Psoas muscle (tissue), 8 donors: ENCODE measurements around the gene ZNF808. TPM values are rescaled to one million over a fixed set of nuclear protein-coding genes. Genes with fewer than 3 reads are reported as not detected.
"Not testable (repeated sequence)": the region's sequence is repeated elsewhere in the genome, so short reads cannot be mapped to it uniquely, and the experiment has no call there.

Experiments
- ATAC-seq, 4 donors: fragments of 200-7000 bp; cut with Tn5 transposase; one replicate each; pipeline ENCODE4 v1.9.1; 2020; ENCODE audit warnings: moderate library complexity in 3 of 4, mild to moderate bottlenecking in 2 of 4
- DNase-seq, 2 donors: peaks; one replicate each; pipeline ENCODE4 v3.0.0-alpha.2; 2020
- H3K27ac ChIP-seq: fragments of 200-600 bp; one replicate; pipeline ENCODE4 v1.8.0; 2022
- H3K27me3 ChIP-seq, 3 donors: fragments of 200-600 bp in 1 of 3; one replicate each; pipeline versions ENCODE4 v1.6.1 to v1.8.0; 2013 to 2022; ENCODE audit warnings: low read length in 2 of 3, mild to moderate bottlenecking in 2 of 3, moderate library complexity in 1 of 3; ENCODE audit not compliant: insufficient read depth in 3 of 3
- H3K36me3 ChIP-seq, 2 donors: fragments of 200-600 bp in 1 of 2; one replicate each; pipeline versions ENCODE4 v1.6.1 to v1.8.0; 2013 to 2022; ENCODE audit warnings: low read depth in 1 of 2, mild to moderate bottlenecking in 1 of 2, moderate library complexity in 1 of 2; ENCODE audit not compliant: insufficient read depth in 1 of 2
- H3K4me1 ChIP-seq: fragments of 200-600 bp; one replicate; pipeline ENCODE4 v1.8.0; 2022
- H3K4me3 ChIP-seq: fragments of 200-600 bp; one replicate; pipeline ENCODE4 v1.8.0; 2022; ENCODE audit warnings: mild to moderate bottlenecking
- H3K9me3 ChIP-seq: fragments of 200-600 bp; one replicate; pipeline ENCODE4 v1.8.0; 2022
- WGBS, 3 donors: extraction: QIAGEN DNeasy Blood & Tissue Kit; methylation state at CpG; one replicate each; pipeline versions ENCODE4 v1.1.6 to v1.1.7; 2013; 5-methylcytosine and 5-hydroxymethylcytosine counted together
- intact Hi-C, 2 donors: fragments of 100-400 bp; cut with DNase I; formaldehyde crosslinking; loops; one replicate each; pipeline versions ENCODE4 v1.11.0 to v1.14.2; 2022
- polyA plus RNA-seq, 3 donors: library from polyadenylated mRNA; stranded (reverse); fragments of 200-250 nt; gene quantifications; one replicate each; pipeline ENCODE4 v1.2.3, GENCODE V29; 2013
- total RNA-seq, 4 donors: library from RNA; stranded (reverse); fragmentation: NEBNext Ultra II Directional in 2 of 4; extraction: Animal tissue kit (Norgen Biotek cat#: 25700) in 2 of 4; gene quantifications; one replicate each; pipeline versions ENCODE4 v1.2.1 to v1.2.4, GENCODE V29; 2021 to 2023
- TF ChIP-seq, protein P1 (sequence below): fragments of 200-600 bp; IDR thresholded peaks from one replicate; pipeline ENCODE4 v1.8.0; 2022; ENCODE audit warnings: antibody characterized with exemption
- donor health status: healthy with polysubstance abuse.
- donor health status: DM: no; HTN: no; CAD: no; lungs with moderate emphysema.
- donor health status: Bipolar disorder and iron deficiency.
- donor health status: healthy.
- donor health status: DM: yes; HTN: yes; CAD: no.
- donor health status: DM: no; HTN: no; CAD: no.
- donor health status: DM: no; HTN: no; CAD: no.
- donor health status: DM: yes; HTN: yes; CAD: no.

ZNF808 gene
- total and polyA plus RNA-seq, 7 donors: 0.83 to 12.6 (median 7.7) TPM

DNA sequence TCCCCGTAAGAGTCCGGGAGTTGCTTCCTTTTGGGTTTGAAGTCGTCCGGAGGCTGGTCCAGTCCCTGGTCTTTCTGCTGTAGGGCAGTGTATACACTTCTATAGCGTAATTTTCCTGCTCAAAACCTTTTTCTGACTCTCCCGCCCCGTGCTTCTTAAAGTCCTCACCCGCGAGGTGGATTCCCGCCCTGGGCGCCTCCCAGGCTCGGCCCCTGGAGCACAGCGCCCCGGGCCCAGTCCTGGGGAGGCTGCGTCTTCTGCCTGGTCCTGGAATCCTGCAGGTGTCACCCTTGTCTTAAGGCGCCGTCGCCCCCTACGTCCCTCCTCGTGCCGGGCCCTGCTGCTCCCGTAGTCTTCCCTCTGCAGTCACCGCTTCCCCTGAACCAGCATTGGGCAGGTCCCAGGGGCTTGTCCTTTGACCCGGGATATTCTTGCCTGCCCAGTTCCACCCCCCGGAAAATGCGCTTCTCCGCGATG, 34.4 kb upstream of the ZNF808 start:
- TF ChIP-seq, protein P1, sequence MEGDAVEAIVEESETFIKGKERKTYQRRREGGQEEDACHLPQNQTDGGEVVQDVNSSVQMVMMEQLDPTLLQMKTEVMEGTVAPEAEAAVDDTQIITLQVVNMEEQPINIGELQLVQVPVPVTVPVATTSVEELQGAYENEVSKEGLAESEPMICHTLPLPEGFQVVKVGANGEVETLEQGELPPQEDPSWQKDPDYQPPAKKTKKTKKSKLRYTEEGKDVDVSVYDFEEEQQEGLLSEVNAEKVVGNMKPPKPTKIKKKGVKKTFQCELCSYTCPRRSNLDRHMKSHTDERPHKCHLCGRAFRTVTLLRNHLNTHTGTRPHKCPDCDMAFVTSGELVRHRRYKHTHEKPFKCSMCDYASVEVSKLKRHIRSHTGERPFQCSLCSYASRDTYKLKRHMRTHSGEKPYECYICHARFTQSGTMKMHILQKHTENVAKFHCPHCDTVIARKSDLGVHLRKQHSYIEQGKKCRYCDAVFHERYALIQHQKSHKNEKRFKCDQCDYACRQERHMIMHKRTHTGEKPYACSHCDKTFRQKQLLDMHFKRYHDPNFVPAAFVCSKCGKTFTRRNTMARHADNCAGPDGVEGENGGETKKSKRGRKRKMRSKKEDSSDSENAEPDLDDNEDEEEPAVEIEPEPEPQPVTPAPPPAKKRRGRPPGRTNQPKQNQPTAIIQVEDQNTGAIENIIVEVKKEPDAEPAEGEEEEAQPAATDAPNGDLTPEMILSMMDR: no peak
- no peak overlapping the region for H3K27ac ChIP-seq
- H3K27me3 ChIP-seq: peaks cover 0 to 5% (median 3%) of the 10 kb centered on the region in 3 donors
- intact Hi-C loops: no loop called here
- peaks cover 29% of the 10 kb centered on the region for H3K9me3 ChIP-seq
- WGBS, 3 donors: 7 to 11% (median 8%) methylated on average over 28 of the region's 28 CpGs
- ATAC-seq (peak in 1 of 4 donors; percentile 35), DNase-seq (no peak)
- H3K4me3 ChIP-seq: peak overlapping the region; percentile 28
- no peaks in the 10 kb centered on the region for H3K4me1 ChIP-seq
- no peaks in the 10 kb centered on the region for H3K36me3 ChIP-seq

GRCh38 chr19:52494518-52494917, 33.0 kb upstream of the ZNF808 start:
- TF ChIP-seq, protein P1: no peak
- Histone ChIP-seq H3K4me3 (no peak overlapping the region), H3K36me3 (no peaks in the 10 kb centered on the region), H3K27ac (no peak overlapping the region), H3K4me1 (no peaks in the 10 kb centered on the region), H3K9me3 (peaks cover 20% of the 10 kb centered on the region), H3K27me3 (peaks cover 0 to 5% (median 5%) of the 10 kb centered on the region in 3 donors)
- WGBS, 3 donors: 89 to 93% (median 91%) methylated on average over 3 of the region's 3 CpGs
- DNase-seq (no peak), ATAC-seq (no peak)
- intact Hi-C loops: no loop called here

- no peaks in the 10 kb centered on the region for H3K36me3 ChIP-seq
- peaks cover 15% of the 10 kb centered on the region for H3K9me3 ChIP-seq
- WGBS, 3 donors: 91 to 96% (median 95%) methylated on average over 8 of the region's 8 CpGs
- H3K27me3 ChIP-seq: peaks cover 0 to 2% (median 0%) of the 10 kb centered on the region in 3 donors
- H3K4me1 ChIP-seq: no peaks in the 10 kb centered on the region
- no peak overlapping the region for H3K4me3 ChIP-seq
- intact Hi-C loops: no loop called here
- no peak overlapping the region for H3K27ac ChIP-seq
- ATAC-seq: no peak
- no peak for DNase-seq
- TF ChIP-seq, protein P1: no peak
These were observed 28.9 kb upstream of the ZNF808 start for GRCh38 chr19:52498571-52498970.

- peaks cover 22% of the 10 kb centered on the region for H3K9me3 ChIP-seq
- H3K36me3 ChIP-seq, intact Hi-C loops, H3K4me1 ChIP-seq, H3K27ac ChIP-seq, H3K4me3 ChIP-seq, DNase-seq, H3K27me3 ChIP-seq, ATAC-seq: not testable (repeated sequence)
- WGBS, 3 donors: 18 to 28% (median 27%) methylated on average over 3 of the region's 3 CpGs
These were observed 27.0 kb upstream of the ZNF808 start for GRCh38 chr19:52500474-52500873.

DNA sequence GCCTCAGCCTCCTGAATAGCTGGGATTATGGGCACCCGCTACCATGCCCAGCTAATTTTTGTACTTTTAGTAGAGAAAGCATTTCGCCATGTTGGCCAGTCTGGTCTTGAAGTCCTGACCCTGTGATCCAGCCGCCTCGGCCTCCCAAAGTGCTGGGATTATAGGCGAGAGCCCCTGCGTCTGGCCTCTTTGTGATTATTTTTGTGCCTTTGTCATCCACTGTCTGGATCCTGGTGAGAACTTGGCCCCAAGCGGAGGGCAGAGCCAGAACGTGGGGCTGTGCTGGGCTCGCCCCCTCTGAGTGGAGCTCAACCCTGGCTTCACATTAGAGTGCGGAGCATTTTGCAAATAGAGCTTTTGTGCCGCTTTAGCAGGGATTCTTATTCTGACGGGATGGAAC, 26.5 kb upstream of the ZNF808 start:
- ATAC-seq, DNase-seq, H3K27me3 ChIP-seq, H3K36me3 ChIP-seq, intact Hi-C loops, H3K4me3 ChIP-seq, H3K4me1 ChIP-seq, H3K27ac ChIP-seq: not testable (repeated sequence)
- H3K9me3 ChIP-seq: peaks cover 25% of the 10 kb centered on the region
- 79 to 91% (median 80%) methylated on average over 12 of the region's 12 CpGs for WGBS, 3 donors

DNA sequence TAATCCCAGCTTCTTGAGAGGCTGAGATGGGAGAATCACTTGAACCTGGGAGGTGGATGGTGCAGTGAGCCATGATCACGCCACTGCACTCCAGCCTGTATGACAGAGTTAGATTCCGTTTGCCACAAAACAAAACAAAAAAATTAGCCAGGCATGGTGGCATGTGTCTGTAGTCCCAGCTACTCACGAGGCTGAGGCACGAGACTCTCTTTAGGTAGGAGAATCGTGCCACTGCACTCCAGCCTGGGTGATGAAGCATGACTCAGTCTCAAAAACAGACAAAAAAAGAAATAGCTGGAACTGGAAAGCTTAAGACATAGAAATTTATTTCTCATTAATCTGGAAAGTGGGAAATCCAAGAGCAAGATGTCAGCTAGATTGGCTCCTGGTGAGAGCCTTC, 20.2 kb upstream of the ZNF808 start:
- H3K36me3 ChIP-seq: no peaks in the 10 kb centered on the region
- TF ChIP-seq, protein P1: no peak

More for the DNA sequence above, 20.2 kb upstream of the ZNF808 start:
- Histone ChIP-seq H3K4me1 (no peaks in the 10 kb centered on the region), H3K4me3 (no peak overlapping the region), H3K27ac (no peak overlapping the region), H3K9me3 (peaks cover 42% of the 10 kb centered on the region), H3K27me3 (no peaks in the 10 kb centered on the region)
- WGBS, 3 donors: 97 to 98% (median 97%) methylated on average over 5 of the region's 5 CpGs
- DNase-seq (no peak), ATAC-seq (no peak)
- intact Hi-C loops: no loop called here
